ENCODE results near the gene LAMC2. TPM values are rescaled to one million over a fixed set of nuclear protein-coding genes. Genes with fewer than 3 reads are reported as not detected.

The LAMC2 gene
- total RNA-seq, 1 donor from 2014 or later: 24.9 TPM

DNA sequence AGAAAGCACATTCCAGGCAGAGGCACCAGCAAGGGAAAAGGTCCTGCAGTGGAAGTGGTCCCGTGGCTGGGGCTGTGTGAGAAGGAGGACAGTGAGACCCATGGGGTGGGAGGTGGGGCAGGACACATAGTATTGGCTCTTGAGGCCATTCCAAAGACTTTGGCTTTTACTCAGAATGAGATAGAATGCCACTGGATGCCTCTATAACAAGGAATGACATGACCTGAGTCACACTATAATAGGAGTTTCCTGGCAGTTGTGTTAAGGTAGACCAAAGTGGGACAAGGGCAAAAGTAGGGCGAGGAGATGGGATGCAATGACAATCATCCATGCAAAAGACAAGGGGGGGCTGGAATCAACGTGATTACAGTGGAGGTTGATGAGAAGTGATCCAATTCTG lies 24.7 kb upstream of the LAMC2 start:
- ATAC-seq (no peak), DNase-seq (no peak)
- Histone ChIP-seq H3K27ac (no peak overlapping the region), H3K27me3 (ENCODE audit: low read depth) (no peaks in the 10 kb centered on the region), H3K9me3 (no peaks in the 10 kb centered on the region), H3K4me3 (no peak overlapping the region), H3K4me1 (no peaks in the 10 kb centered on the region), H3K36me3 (no peaks in the 10 kb centered on the region)
- no peak for TF ChIP-seq CTCF (IDR thresholded peaks at IDR 0.05)
- intact Hi-C loops (cut with DNase I): no loop called here

GRCh38 chr1:183163316-183163715 lies 22.7 kb upstream of the LAMC2 start:
- H3K4me3 ChIP-seq: no peak overlapping the region
- H3K9me3 ChIP-seq: no peaks in the 10 kb centered on the region
- H3K4me1 ChIP-seq: no peaks in the 10 kb centered on the region
- no peaks in the 10 kb centered on the region for H3K27me3 ChIP-seq (ENCODE audit: low read depth)
- H3K27ac ChIP-seq: no peak overlapping the region
- intact Hi-C loops (cut with DNase I): no loop called here
- DNase-seq (no peak), ATAC-seq (no peak)
- H3K36me3 ChIP-seq: no peaks in the 10 kb centered on the region
- no peak for TF ChIP-seq CTCF (IDR thresholded peaks at IDR 0.05)

- Histone ChIP-seq H3K27ac (no peak overlapping the region), H3K9me3 (no peaks in the 10 kb centered on the region), H3K36me3 (no peaks in the 10 kb centered on the region), H3K4me3 (no peak overlapping the region), H3K4me1 (no peaks in the 10 kb centered on the region), H3K27me3 (ENCODE audit: low read depth) (no peaks in the 10 kb centered on the region)
- intact Hi-C loops (cut with DNase I): no loop called here
- no peak for TF ChIP-seq CTCF (IDR thresholded peaks at IDR 0.05)
- peak; percentile 40 to 49 for ATAC-seq
- DNase-seq: no peak
These were observed 21.7 kb upstream of the LAMC2 start for GRCh38 chr1:183164340-183164739.

GRCh38 chr1:183164963-183165362 lies 21.1 kb upstream of the LAMC2 start:
- no peak for DNase-seq

DNA sequence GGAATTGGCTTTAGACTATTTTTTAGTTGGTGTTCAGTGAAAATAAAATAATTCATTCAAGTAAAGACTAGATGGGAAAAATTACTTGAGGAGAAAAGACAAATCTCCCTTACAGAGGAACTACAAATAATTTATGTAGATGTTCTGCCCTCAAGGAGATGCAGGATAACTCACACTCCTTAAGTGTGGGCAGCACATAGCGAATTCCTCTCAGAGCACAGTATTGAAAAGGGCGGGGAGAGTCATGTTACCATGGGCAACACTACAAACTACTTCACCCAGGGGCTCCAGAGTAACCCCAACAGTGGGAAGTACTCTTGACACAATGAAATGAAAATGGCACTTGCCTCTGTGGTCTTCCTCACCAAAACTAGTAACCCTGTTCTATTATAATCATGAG lies 20.6 kb upstream of the LAMC2 start:
- no peaks in the 10 kb centered on the region for H3K27me3 ChIP-seq (ENCODE audit: low read depth)
- no peak for DNase-seq
- ATAC-seq: no peak
- no peaks in the 10 kb centered on the region for H3K9me3 ChIP-seq
- H3K4me3 ChIP-seq: no peak overlapping the region
- H3K27ac ChIP-seq: no peak overlapping the region
- TF ChIP-seq CTCF (IDR thresholded peaks at IDR 0.05): no peak
- intact Hi-C loops (cut with DNase I): no loop called here
- H3K4me1 ChIP-seq: no peaks in the 10 kb centered on the region
- no peaks in the 10 kb centered on the region for H3K36me3 ChIP-seq

More at GRCh38 chr1:183164963-183165362, 21.1 kb upstream of the LAMC2 start:
- TF ChIP-seq CTCF (IDR thresholded peaks at IDR 0.05): no peak
- no peaks in the 10 kb centered on the region for H3K9me3 ChIP-seq
- H3K27ac ChIP-seq: no peak overlapping the region
- no peak for ATAC-seq
- H3K4me1 ChIP-seq: no peaks in the 10 kb centered on the region
- intact Hi-C loops (cut with DNase I): no loop called here
- H3K36me3 ChIP-seq: no peaks in the 10 kb centered on the region
- H3K4me3 ChIP-seq: no peak overlapping the region
- H3K27me3 ChIP-seq (ENCODE audit: low read depth): no peaks in the 10 kb centered on the region

DNA sequence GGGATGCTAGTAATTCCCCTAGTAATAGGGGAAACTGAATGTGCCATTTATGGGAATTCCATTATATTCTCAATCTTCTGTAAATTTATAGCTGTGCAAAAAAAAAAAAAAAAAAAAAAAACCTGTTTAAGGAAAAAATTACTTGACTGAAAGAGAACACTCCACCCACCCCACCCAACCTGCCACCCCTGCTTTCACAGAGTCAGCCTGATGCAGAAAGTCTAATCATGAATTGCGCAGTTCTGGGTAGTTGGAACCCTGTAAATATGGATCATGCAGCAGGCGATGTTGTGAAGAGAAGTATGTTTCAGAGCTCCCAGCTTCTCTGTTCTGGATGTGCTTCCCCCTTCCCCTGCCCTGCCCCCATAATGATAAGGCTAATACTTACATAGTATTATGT lies 19.6 kb upstream of the LAMC2 start:
- Histone ChIP-seq H3K36me3 (no peaks in the 10 kb centered on the region), H3K4me1 (no peaks in the 10 kb centered on the region), H3K27me3 (ENCODE audit: low read depth) (no peaks in the 10 kb centered on the region), H3K27ac (no peak overlapping the region), H3K9me3 (no peaks in the 10 kb centered on the region), H3K4me3 (no peak overlapping the region)
- no peak for DNase-seq
- no peak for TF ChIP-seq CTCF (IDR thresholded peaks at IDR 0.05)
- intact Hi-C loops (cut with DNase I): no loop called here
- ATAC-seq: no peak
